Stimulated activated CD8-positive, alpha-beta memory T cell treated with anti-CD3 and anti-CD28 coated beads, Interleukin-7, amount 100 ng/mL, for 4 hours (primary cell): ENCODE measurements around the gene AKAP6.

ENCODE experiments used
- DNase-seq, 2 donors: peaks; one replicate each; pipeline ENCODE4 v3.0.0-alpha.2; 2020; ENCODE audit warnings: low read depth in 2 of 2

AKAP6 gene

DNA sequence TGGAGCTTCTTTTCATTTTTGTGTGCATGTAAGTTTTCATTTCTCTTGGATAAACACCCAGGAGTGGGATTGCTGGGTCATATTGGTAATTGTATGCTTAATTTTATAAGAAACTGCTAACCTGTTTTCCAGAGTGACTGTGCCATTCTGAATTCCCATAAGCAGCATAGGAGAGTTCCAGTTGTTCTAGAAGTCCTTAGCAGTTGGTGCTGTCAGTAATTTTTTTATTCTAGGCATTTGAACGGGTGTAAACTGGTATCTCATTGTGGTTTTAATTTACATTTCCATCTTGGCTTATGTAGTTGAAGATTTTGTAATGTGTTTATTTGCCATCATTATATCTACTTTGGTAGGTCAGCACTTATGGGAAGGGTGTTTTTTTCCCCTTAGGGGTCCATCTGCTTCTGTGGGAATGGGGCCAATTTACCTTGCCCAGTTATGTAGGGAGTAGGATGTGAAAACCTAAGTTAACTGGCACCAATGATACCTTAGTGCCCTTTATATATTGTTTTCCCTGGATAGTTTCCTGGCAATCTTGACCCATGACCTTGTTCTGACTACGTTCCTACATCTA is 202.9 kb downstream of the AKAP6 start:
- DNase-seq, result no peak

DNA sequence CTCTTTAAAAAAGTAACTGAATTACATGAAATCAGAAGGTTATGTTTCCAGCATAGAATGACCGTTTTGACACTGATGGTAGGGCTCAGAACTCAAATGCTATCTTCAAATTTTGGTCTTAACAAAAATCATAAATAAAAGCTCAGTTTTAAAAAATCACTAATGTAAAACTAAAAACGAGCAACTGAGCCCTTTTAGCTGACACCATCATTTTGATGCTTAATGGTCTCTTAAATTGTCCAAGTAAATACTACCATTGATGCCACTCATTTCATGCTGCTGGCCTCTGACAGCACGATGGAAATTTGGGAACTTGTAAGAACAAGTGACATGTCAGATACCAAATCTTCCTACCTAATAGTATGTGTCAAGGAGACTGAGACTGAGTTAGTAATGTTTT is 205.0 kb downstream of the AKAP6 start:
- no peak for DNase-seq

GRCh38 chr14:32536175-32536574 is 207.1 kb downstream of the AKAP6 start:
- DNase-seq, result no peak

DNA sequence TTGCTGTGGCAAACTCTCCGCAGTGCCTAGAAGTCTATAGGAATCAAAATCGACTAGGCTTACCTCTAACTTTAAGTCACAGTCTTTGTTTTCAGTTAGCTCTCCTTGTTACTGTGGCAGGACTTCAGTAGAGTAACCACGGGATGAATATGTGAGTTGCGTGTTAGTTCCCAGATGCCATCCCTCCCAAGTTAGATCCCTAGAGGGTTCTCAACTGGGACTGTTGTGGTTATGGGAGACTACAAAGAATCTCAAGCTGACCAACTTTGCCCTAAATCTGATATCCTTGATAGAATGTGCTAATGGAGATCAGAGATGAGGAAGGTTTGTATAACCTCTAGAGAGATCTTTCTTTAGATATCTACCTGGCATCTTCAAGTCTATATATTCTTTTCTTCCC is 208.1 kb downstream of the AKAP6 start:
- no peak for DNase-seq

GRCh38 chr14:32542507-32542906 is 213.4 kb downstream of the AKAP6 start:
- no peak for DNase-seq

GRCh38 chr14:32545095-32545494 is 216.0 kb downstream of the AKAP6 start:
- DNase-seq, result no peak

DNA sequence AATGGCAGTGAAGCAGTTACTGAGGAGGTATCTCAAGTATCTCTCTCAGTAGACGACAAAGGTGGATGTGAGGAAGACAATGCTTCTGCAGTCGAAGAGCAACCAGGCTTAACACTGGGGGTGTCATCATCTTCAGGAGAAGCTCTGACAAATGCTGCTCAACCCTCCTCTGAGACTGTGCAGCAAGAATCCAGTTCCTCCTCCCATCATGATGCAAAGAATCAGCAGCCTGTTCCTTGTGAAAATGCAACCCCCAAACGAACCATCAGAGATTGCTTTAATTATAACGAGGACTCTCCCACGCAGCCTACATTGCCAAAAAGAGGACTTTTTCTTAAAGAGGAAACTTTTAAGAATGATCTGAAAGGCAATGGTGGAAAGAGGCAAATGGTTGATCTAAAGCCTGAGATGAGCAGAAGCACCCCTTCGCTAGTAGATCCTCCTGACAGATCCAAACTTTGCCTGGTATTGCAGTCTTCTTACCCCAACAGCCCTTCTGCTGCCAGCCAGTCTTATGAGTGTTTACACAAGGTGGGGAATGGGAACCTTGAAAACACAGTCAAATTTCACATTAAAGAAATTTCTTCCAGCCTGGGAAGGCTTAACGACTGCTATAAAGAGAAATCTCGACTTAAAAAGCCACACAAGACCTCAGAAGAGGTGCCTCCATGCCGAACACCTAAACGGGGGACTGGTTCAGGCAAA is 216.6 kb downstream of the AKAP6 start:
- DNase-seq, result no peak

- no peak for DNase-seq
Observed at GRCh38 chr14:32546246-32546645, 217.1 kb downstream of the AKAP6 start.

- no peak for DNase-seq
Observed at GRCh38 chr14:32552766-32553165, 223.7 kb downstream of the AKAP6 start.

- no peak for DNase-seq
Observed at GRCh38 chr14:32559048-32559447, 229.9 kb downstream of the AKAP6 start.

DNA sequence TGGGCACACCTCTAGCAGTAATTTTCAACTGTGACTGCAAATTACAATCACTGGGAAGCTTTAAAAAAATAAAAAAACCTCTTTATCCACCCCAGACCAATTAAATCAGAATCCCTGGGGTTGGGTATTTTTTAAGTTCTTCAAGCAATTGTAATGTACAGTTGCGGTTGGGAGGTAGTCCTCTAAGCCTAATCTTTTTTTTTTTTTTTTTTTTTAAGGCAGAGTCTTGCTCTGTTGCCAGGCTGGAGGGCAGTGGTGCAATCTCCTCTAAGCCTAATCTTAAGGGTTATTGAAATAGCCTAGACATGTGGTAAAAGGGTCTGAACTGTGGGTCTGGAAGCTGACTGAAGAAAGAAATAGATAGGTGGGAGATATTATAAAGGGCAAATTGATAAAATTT is 230.5 kb downstream of the AKAP6 start:
- no peak for DNase-seq

GRCh38 chr14:32560209-32560857 is 231.2 kb downstream of the AKAP6 start:
- DNase-seq, result no peak

DNA sequence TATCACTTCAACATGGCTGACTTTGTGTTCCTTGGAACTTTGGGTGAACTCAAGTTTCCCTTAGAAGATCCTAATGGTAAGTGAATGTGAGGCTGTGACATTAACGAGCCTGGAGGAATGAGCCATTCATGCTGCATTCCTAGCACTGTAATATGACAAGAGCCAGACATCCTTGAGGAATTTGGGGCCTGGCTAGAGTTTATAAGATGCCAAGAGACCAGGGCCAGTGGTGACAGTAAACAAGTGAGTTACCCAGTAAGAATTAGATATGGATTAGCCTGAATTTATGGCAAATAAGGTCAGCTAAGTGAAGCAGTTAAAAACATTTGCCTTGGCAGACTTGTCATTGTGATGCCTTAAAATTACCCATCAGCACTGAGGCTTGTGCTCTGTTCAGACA is 232.4 kb downstream of the AKAP6 start:
- no peak for DNase-seq

DNA sequence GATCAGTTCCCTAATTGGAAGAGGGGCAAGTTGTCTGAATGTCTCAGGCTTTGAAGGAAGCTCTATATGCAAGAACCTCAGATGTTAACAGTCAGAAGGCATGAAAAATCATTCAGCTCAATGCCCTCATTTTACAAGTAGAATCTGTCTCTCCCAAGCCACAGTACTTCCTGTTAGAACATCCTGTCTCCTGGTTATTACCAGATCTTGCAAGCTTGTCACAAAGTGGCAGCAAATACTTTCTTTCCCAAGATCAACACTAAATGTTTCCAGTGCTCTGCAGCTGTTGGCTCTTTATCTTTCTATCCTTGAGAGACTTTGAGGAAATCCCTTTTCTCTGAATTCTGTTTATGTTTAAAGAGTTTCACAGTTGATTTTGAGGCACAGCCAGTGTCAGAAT is 235.5 kb downstream of the AKAP6 start:
- no peak for DNase-seq

- DNase-seq, result no peak
Observed at GRCh38 chr14:32565256-32565655, 236.2 kb downstream of the AKAP6 start.

DNA sequence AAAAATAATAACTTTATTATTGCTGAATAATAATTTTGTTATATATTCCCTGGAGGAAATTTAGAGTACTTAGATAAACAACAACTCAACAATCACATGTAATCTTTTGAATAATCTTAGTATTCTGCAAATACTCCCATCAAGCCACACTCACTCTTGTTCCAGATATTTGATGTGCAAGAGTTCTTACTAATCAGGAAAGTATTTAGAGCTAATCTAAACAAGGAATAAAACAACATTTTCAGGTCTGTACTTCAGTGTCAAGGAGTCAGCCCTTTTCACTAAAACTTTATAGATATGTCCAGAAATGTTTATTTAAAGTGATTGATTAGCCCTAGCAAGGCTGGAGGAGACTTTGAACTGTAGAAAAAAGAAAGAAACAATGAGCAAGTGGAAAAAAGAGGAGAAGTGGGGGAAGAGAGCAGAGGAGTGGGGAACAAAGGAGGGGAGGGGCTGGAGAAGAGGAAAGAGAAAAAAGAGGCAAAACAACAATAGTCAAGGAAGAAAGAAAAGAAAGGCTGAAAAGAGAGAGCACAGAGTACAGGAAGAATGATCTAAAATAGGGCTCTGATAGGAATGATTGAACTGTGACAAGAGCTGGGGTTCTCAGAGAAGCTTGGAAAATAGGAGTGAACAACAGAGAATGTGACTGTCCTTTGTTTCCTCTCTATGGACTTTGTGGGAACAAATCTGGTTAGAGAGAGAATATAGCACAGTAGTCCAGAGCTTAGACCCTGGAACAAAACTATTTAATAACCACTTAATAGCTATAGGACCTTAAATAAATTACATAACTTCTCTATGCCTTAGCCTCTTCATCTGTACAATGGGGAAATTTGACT is 238.7 kb downstream of the AKAP6 start:
- no peak for DNase-seq

DNA sequence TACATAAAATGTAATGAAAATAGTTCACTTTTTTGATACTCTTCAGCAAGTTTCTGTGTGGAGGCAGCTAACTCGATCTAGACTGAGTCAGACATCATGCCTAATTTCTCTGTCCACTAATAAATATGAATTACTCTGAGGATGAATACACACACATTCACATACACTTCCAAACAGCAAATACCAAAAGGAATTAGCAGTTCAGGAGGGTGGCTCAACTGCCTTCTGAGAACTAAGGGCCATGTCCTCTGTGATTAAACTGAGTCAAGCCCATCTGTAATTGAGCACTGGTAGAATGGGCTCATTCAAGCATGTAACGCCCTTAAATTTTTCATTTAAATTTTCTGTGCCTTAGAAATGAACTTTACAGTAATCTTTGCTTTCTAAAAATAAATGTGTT is 242.5 kb downstream of the AKAP6 start:
- DNase-seq, result no peak

DNA sequence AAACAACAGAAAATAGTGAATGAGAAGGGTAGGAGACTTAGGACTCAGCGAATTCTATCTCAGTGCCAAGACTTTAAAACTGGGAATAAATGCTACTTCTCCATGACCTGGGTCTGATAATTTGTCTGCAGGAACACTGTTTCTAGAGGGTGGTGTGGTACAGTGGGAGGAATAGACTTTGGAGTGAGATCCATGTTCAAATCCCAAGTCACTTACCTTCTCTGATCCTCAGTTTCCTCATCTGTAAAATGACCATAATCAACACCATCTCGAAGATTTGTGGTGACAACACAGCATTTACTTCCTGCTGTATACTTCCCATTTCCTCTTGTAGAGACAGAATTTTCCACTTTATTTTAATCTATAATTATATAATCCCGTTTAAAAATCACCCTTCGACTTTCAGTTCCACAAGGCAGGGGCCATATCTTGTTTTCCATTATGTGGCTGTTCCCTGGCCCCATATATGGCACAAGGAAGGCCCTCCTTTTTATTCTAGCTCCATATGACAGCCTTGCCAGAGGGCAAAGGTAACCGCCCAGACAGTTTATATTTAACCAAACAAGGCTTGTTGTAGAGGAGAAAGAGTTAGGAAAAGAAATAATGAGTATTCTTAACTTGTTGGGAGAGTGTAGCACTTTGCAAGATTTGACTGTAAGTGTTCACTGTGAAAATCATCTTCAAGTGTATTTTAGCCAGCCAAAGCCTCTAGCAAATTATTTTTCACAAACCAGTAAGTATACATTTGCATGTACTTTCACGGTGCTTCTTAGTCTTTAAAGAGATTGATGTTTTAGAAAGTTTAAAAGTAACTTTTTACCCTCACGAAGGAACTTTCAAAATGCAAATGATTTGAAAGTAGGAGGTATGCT is 243.1 kb downstream of the AKAP6 start:
- DNase-seq, result no peak

GRCh38 chr14:32572867-32573150 is 243.7 kb downstream of the AKAP6 start:
- DNase-seq, result no peak

GRCh38 chr14:32574269-32574668 is 245.2 kb downstream of the AKAP6 start:
- DNase-seq, result no peak

DNA sequence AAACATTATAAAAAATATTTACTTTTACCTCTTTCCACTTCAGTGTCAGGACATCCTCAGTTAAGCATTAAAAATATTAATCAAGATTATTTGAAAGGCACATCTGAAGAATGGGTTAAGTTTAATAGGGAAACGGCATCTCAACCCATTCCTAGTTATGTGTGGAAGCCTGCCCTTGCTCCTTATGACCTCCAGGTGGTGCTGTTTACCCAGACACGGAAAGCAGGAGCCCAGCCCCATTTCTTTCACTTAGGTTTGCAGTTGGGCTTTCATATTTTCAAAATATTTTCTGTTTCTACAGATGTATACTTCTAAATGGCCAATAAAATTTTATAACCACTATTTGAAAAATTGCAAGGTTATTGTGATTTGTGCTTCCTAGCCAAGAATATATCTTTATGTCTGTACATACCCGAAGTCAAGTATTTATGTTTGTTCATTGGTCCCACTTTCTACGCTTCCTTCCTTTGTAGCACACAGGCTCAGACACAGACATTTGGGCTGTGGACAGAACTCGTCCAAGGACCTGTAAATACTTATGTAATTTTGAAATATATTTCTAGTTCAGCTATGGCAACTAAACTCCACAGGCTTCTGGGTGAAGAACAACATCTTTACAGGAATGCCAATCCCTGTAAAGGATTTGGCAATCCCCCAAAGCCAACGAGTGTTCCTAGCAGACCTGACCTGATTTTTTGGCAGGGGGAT is 247.1 kb downstream of the AKAP6 start:
- peak in 1 of 2 donors; percentile 5 for DNase-seq
